Subcutaneous abdominal adipose tissue (tissue), 5 donors: ENCODE measurements around the gene NTRK3.

ENCODE experiments used
- H3K27ac ChIP-seq: one replicate; pipeline ENCODE4 v1.7.0; 2013; ENCODE audit warnings: low read depth, mild to moderate bottlenecking, inconsistent platforms, low read length, moderate library complexity
- H3K27me3 ChIP-seq, 5 donors: one replicate each; pipeline ENCODE4 v1.7.0; 2013; ENCODE audit warnings: low read length in 5 of 5, inconsistent platforms in 1 of 5; ENCODE audit not compliant: control insufficient read depth in 5 of 5, insufficient read depth in 4 of 5
- H3K36me3 ChIP-seq, 5 donors: one replicate each; pipeline ENCODE4 v1.7.0; 2013; ENCODE audit warnings: low read length in 5 of 5; ENCODE audit not compliant: control insufficient read depth in 5 of 5, insufficient read depth in 5 of 5
- H3K4me1 ChIP-seq, 5 donors: one replicate each; pipeline ENCODE4 v1.7.0; 2013; ENCODE audit warnings: low read length in 5 of 5, mild to moderate bottlenecking in 3 of 5, moderate library complexity in 1 of 5; ENCODE audit not compliant: control insufficient read depth in 5 of 5, insufficient read depth in 5 of 5
- H3K4me3 ChIP-seq, 5 donors: one replicate each; pipeline ENCODE4 v1.7.0; 2013; ENCODE audit warnings: low read length in 5 of 5, low read depth in 1 of 5
- H3K9ac ChIP-seq, 5 donors: one replicate each; pipeline ENCODE4 v1.7.0; 2013; ENCODE audit warnings: low read length in 5 of 5, mild to moderate bottlenecking in 4 of 5, moderate library complexity in 3 of 5
- H3K9me3 ChIP-seq, 5 donors: one replicate each; pipeline ENCODE4 v1.7.0; 2013; ENCODE audit warnings: low read length in 5 of 5; ENCODE audit not compliant: control insufficient read depth in 5 of 5
- donor health status: healthy.
- donor health status: healthy.
- donor health status: healthy.
- donor health status: healthy.
- donor health status: healthy.

NTRK3 gene

GRCh38 chr15:88018869-88019641 is 237.5 kb downstream of the NTRK3 start:
- Histone ChIP-seq H3K4me1 (peaks cover 0 to 9% (median 0%) of the 10 kb centered on the region in 5 donors), H3K36me3 (no peaks in the 10 kb centered on the region)

GRCh38 chr15:88017753-88018152 is 238.8 kb downstream of the NTRK3 start:
- no peak overlapping the region for H3K4me3 ChIP-seq
- no peaks in the 10 kb centered on the region for H3K36me3 ChIP-seq
- no peaks in the 10 kb centered on the region for H3K9me3 ChIP-seq
- peaks cover 0 to 2% (median 0%) of the 10 kb centered on the region in 5 donors for H3K27me3 ChIP-seq
- no peak overlapping the region for H3K9ac ChIP-seq
- no peak overlapping the region for H3K27ac ChIP-seq
- peaks cover 0 to 9% (median 0%) of the 10 kb centered on the region in 5 donors for H3K4me1 ChIP-seq

More at GRCh38 chr15:88018869-88019641, 237.5 kb downstream of the NTRK3 start:
- no peak overlapping the region for H3K27ac ChIP-seq
- no peak overlapping the region for H3K9ac ChIP-seq
- peaks cover 0 to 3% (median 0%) of the 10 kb centered on the region in 5 donors for H3K27me3 ChIP-seq
- H3K4me3 ChIP-seq = no peak overlapping the region
- no peaks in the 10 kb centered on the region for H3K9me3 ChIP-seq

- Histone ChIP-seq H3K9ac (no peak overlapping the region), H3K4me3 (no peak overlapping the region), H3K9me3 (no peaks in the 10 kb centered on the region), H3K27me3 (peaks cover 0 to 3% (median 0%) of the 10 kb centered on the region in 5 donors), H3K36me3 (no peaks in the 10 kb centered on the region), H3K27ac (no peak overlapping the region), H3K4me1 (peaks cover 0 to 9% (median 4%) of the 10 kb centered on the region in 5 donors)
Observed at GRCh38 chr15:88016406-88016805, 240.1 kb downstream of the NTRK3 start.

- no peak overlapping the region for H3K4me3 ChIP-seq
- peaks cover 0 to 3% (median 0%) of the 10 kb centered on the region in 5 donors for H3K27me3 ChIP-seq
- H3K36me3 ChIP-seq = no peaks in the 10 kb centered on the region
- peaks cover 0 to 9% (median 4%) of the 10 kb centered on the region in 5 donors for H3K4me1 ChIP-seq
- no peak overlapping the region for H3K27ac ChIP-seq
- no peaks in the 10 kb centered on the region for H3K9me3 ChIP-seq
- no peak overlapping the region for H3K9ac ChIP-seq
Observed at GRCh38 chr15:88015228-88015860, 241.2 kb downstream of the NTRK3 start.

- Histone ChIP-seq H3K4me3 (no peak overlapping the region), H3K36me3 (no peaks in the 10 kb centered on the region), H3K4me1 (peaks cover 0 to 9% (median 4%) of the 10 kb centered on the region in 5 donors), H3K9ac (no peak overlapping the region), H3K27ac (no peak overlapping the region), H3K9me3 (no peaks in the 10 kb centered on the region), H3K27me3 (peaks cover 0 to 3% (median 0%) of the 10 kb centered on the region in 5 donors)
Observed at GRCh38 chr15:88014454-88015160, 241.9 kb downstream of the NTRK3 start.

GRCh38 chr15:88013111-88013510 is 243.4 kb downstream of the NTRK3 start:
- Histone ChIP-seq H3K4me1 (peaks cover 0 to 4% (median 0%) of the 10 kb centered on the region in 5 donors), H3K4me3 (no peak overlapping the region), H3K27ac (no peak overlapping the region), H3K9ac (no peak overlapping the region), H3K27me3 (peaks cover 0 to 3% (median 0%) of the 10 kb centered on the region in 5 donors), H3K9me3 (no peaks in the 10 kb centered on the region), H3K36me3 (no peaks in the 10 kb centered on the region)

GRCh38 chr15:88012688-88013087 is 243.9 kb downstream of the NTRK3 start:
- Histone ChIP-seq H3K36me3 (no peaks in the 10 kb centered on the region), H3K4me1 (peaks cover 0 to 4% (median 0%) of the 10 kb centered on the region in 5 donors), H3K27ac (no peak overlapping the region), H3K9ac (no peak overlapping the region), H3K27me3 (peaks cover 0 to 3% (median 2%) of the 10 kb centered on the region in 5 donors), H3K4me3 (no peak overlapping the region), H3K9me3 (no peaks in the 10 kb centered on the region)

- Histone ChIP-seq H3K9ac (no peak overlapping the region), H3K36me3 (no peaks in the 10 kb centered on the region), H3K27me3 (peaks cover 0 to 3% (median 2%) of the 10 kb centered on the region in 5 donors), H3K4me3 (no peak overlapping the region), H3K4me1 (peaks cover 0 to 4% (median 0%) of the 10 kb centered on the region in 5 donors), H3K27ac (no peak overlapping the region), H3K9me3 (no peaks in the 10 kb centered on the region)
Observed at GRCh38 chr15:88012233-88012632, 244.3 kb downstream of the NTRK3 start.

- Histone ChIP-seq H3K9me3 (no peaks in the 10 kb centered on the region), H3K4me1 (peaks cover 0 to 4% (median 0%) of the 10 kb centered on the region in 5 donors), H3K36me3 (no peaks in the 10 kb centered on the region), H3K27ac (no peak overlapping the region), H3K27me3 (peaks cover 0 to 3% (median 2%) of the 10 kb centered on the region in 5 donors), H3K9ac (no peak overlapping the region), H3K4me3 (no peak overlapping the region)
Observed at GRCh38 chr15:88011533-88011932, 245.0 kb downstream of the NTRK3 start.
